ENCODE measurements around the gene TMEM238L.

TMEM238L gene

GRCh38 chr17:10777131-10777807 is 26.6 kb downstream of the TMEM238L start:
- no peak for DNase-seq (ENCODE audit: low read depth, low spot score)
- H3K27ac ChIP-seq = no peak overlapping the region

DNA sequence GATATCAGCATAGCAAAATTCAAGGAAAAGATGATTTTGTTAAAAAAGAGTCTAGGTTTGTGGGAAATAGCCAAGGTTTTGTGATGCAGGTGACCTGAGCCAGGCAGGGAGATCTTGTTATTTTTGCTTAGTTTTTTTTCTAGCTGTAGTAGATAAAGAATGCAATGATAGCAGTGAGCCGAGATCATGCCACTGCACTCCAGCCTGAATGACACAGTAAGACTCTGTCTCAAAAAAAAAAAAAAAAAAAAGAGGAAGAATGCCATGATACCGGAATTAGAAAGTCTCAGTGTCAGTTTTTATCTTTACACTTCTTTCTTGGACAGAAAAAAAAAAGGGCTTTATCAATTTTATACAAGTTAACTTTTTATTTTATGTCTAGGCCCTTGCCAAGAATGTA is 27.5 kb downstream of the TMEM238L start:
- H3K27ac ChIP-seq = no peak overlapping the region
- DNase-seq (ENCODE audit: low read depth, low spot score) = no peak

DNA sequence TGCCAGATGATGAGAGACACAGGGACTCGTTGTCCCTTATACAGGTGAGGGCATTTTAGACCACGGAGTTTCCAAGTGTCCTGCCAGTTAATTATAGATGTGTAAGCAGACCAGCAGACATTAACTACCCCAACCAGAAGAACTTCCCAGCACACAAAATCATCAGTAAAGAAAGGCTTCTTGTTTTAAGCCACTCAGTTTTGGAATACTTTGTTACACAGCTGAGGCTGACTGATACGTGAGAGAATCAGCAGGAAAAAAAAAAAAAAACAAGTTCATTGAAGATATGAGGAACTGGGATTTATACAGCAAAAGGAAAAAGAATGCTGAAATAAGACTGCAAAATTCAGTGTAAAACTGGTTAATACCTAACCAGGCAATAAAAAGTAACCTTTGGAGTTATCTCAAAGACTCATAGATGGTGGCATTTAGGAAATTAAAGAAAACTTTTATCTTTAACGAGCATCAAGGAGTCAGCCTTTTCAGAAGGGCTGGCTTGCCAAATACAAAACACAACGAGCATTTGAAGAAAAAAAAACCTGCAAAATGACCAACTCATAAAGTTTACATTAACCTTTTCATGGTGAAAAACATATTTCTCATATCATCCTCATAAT is 28.1 kb downstream of the TMEM238L start:
- no peak for DNase-seq (ENCODE audit: low read depth, low spot score)
- H3K27ac ChIP-seq = no peak overlapping the region

GRCh38 chr17:10775058-10775457 is 28.8 kb downstream of the TMEM238L start:
- no peak for DNase-seq (ENCODE audit: low read depth, low spot score)
- no peak overlapping the region for H3K27ac ChIP-seq

- H3K27ac ChIP-seq = no peak overlapping the region
- DNase-seq (ENCODE audit: low read depth, low spot score) = no peak
Measured at GRCh38 chr17:10773391-10773790, 30.5 kb downstream of the TMEM238L start.

DNA sequence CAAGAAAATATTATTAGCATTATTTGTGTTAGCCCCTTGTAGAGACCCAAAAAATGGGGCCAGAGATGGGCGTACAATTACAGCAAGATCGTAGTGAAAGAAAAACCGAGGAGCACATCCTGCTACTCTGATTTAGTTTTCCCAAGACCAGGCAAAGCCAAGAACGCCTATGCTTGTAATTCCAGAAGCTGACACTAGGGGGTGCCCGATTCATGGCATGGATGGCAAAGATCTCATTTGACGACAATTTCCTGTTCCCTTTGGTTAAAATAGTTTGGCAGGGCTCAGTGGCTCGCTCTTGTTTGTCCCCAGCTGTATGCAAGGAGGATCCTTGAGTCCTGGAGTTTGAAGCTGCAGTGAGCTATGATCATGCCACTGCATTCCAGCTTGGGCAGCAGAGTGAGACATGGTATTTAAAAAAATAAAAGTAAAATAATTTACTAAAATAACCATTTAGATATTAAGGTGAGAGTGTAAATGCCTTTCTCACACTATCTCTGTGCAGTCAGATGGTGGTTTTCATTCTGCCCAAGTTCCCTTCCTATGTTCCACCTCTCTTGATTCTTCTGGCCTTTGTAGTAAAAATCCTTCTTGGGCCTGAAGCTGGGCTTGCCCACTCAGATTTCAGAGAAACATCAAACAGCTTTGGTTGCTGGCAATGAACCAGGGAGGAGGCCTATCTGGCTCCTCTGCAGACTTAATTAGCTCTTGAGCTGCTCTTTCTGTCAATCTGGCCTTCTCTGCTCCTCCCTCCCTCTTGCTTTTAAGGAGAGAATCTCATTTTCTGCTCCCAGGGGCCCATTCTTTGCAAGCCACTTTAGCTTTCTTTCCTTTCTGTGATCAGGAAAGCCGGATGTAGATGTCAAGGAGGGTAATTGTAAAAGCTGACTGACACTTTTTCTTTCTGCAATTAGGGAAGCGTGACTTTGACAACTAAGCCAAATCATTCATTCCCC is 31.2 kb downstream of the TMEM238L start:
- no peak overlapping the region for H3K27ac ChIP-seq
- DNase-seq (ENCODE audit: low read depth, low spot score) = no peak

GRCh38 chr17:10771148-10771547 is 32.8 kb downstream of the TMEM238L start:
- DNase-seq (ENCODE audit: low read depth, low spot score) = no peak
- no peak overlapping the region for H3K27ac ChIP-seq

GRCh38 chr17:10769840-10770239 is 34.1 kb downstream of the TMEM238L start:
- no peak for DNase-seq (ENCODE audit: low read depth, low spot score)
- no peak overlapping the region for H3K27ac ChIP-seq

DNA sequence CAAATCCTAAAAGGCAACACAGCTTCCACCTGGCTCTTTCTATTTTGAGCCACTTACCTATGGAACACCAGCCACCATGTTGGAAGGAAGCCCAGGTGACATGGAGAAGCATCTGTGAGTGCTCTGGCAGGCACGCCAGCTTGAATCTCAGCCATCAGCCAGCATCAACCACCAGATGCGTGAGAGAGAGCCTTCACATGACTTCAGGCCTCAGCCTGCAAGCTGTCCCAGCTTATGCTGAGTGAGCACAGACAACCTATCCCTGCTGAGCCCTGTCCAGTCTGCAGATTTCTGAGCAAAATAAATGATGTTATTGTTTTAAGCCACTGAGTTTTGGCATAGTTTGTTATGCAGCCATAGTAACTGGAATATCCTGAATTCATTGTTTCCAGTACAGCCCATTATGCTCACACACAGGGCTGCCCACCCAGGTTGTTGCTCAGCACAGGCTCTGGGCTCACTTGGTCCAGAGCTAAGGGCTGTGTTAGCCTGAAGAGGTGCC is 35.1 kb downstream of the TMEM238L start:
- DNase-seq (ENCODE audit: low read depth, low spot score) = no peak
- H3K27ac ChIP-seq = no peak overlapping the region

- no peak for DNase-seq (ENCODE audit: low read depth, low spot score)
- H3K27ac ChIP-seq = no peak overlapping the region
Measured at GRCh38 chr17:10767232-10767631, 36.7 kb downstream of the TMEM238L start.

DNA sequence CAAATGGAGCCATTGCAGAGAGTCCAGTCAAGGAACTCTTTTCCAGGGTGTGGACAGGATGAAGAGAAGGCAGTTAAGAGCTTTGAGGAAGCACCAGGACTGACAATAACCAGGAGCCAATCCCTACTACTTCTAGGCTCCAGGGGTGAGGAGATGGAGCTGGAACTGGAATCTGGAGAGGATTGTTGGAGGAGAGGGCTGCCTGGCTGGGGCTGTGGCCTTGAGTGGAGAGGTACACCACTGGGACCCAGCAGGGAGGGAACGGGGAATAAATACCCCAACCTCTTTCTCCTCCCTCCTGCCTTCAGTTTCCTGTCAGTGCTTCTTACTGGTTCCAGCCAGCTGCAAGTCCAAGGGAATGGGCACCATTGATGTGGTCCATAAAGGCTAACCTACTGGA is 41.9 kb downstream of the TMEM238L start:
- no peak overlapping the region for H3K27ac ChIP-seq
- no peak for DNase-seq (ENCODE audit: low read depth, low spot score)

DNA sequence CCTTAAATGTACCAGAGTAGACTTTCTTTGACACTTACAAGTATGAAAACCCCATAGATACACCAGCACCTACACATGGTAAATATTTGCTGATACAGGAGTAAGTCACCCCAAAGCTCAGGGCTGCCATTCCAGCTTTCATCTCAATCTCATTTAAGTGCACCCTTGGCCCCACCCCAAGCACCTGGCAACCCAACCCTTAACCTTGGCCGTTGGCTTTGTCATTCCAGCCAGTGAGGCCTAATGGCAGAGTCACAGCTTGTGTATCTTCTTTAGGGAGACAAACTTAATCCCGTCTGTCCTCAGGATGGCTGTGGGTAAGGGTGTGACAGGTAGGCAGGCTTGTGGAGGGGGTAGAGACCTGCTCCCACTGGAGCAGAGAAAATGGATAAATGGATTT is 42.6 kb downstream of the TMEM238L start:
- DNase-seq (ENCODE audit: low read depth, low spot score) = no peak
- no peak overlapping the region for H3K27ac ChIP-seq

DNA sequence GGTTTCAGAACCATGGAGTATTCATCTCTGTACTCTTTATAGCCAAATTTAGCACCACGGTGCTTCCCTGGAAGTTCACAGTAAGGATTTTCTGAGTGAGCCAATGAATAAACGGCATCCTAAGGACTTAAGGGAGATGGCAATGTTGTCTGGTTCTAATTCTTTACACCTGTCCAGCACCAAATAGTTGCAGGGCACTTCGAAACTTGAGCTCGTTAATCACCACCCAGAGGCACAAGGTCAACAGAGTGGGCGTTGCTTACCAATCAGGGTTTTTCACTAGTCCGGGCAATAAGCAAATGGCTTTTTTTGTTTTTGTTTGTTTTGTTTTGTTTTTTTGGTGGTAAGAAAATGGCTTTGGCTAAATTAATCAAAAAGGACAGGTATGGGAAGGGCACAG is 45.8 kb downstream of the TMEM238L start:
- DNase-seq (ENCODE audit: low read depth, low spot score) = no peak
- H3K27ac ChIP-seq = no peak overlapping the region

DNA sequence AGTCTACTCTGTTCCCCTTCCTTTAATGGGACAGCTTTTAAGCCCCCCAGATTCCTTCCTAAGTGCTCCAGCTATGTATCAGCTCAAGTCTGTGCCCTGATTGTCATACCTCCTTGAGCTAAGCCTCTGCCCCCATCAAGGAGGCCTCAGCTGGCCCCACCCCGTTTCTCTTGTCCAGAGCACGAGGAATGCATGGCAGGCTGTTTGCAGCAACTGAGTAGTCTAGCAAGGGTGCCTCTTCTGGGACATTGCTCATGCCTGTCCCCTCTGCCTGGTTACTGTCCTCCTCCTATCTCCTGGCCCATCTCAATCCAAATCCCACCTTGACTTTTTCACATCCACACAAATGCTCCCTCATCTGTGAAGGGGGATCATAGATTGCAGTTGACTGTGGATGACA is 46.3 kb downstream of the TMEM238L start:
- no peak for DNase-seq (ENCODE audit: low read depth, low spot score)
- no peak overlapping the region for H3K27ac ChIP-seq

GRCh38 chr17:10757067-10757466 is 46.8 kb downstream of the TMEM238L start:
- DNase-seq (ENCODE audit: low read depth, low spot score) = no peak
- no peak overlapping the region for H3K27ac ChIP-seq

GRCh38 chr17:10756619-10757018 is 47.3 kb downstream of the TMEM238L start:
- no peak overlapping the region for H3K27ac ChIP-seq
- DNase-seq (ENCODE audit: low read depth, low spot score) = no peak

DNA sequence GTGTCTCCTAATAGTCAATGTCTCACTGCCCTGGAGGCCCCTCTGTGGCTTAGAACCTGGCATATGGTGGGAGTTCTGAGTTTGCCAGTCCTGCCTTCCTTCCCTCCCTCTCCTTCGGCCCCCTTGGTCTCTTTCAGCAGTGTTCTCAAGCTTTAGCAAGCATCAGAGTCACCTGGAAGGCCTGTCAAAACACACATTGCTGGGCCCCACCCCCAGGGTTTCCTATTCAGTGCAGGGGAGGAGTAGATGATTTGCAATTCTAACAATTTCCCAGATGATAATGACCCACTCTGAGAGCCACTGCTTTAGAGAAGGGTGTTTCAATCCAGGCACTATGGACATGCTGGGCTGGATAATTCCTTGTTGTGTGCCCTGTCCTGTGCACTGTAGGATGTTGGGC is 47.7 kb downstream of the TMEM238L start:
- DNase-seq (ENCODE audit: low read depth, low spot score) = no peak
- H3K27ac ChIP-seq = no peak overlapping the region

DNA sequence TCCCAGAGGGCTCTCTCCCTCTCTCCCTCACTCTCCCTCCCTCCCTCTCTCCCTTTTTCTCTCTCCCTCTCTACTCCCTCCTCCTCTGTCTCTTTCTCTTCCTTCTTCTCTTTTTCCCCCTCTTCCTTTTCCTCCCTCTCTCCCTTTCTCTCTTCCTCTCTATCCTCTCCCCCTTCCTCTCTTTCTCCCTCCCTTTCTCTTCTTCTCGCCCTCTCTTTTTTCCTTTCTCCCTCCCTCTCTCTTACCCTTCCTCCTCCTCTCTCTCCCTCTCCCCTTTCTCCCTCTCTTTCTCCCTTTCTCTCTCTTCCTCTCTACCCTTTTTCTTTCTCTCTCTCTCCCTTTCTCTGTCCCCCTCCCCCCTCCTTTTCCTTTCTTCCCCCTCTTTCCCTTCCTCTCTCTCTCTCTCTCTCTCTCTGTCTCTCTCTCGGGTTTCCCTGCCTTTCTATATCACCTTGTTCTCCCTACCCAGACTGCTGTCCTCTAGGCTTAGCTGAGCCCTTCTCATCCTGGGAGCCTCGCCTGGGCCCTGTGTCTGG is 48.2 kb downstream of the TMEM238L start:
- no peak for DNase-seq (ENCODE audit: low read depth, low spot score)
- H3K27ac ChIP-seq = no peak overlapping the region

DNA sequence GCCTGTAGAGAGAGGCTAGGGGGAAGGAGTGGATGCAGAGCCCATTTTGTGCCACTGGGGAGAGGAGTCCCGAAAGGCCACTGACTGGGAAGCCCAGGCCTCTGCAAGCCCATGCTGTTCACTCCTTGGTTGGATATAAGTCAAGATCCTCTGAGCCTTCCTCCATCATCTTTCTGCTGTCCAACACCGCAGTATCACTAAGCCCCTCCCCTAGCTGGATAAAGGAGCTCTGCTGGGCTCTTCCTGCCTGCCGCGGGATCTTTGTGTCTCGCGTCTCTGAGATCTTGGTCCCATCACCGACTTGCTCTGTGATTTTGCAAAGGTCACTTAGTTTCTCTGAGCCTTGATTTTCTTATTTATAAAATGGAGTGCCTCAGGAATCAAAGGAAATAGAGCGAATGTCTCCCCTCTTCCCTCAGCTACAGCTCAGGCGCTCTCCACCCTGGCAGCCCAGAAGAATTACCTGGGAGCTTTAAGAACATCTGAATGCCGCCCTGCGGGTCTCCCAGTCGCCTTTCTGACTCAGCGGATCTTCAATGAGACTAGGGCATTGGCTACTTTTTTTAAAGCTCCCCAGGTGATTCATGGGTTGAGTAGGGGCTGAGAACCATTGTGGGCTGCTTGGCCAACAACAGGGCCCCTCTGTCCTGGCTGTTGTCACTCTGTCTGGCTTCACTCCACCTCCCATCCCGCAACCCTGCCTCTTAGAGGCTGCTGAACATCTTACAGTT is 48.9 kb downstream of the TMEM238L start:
- DNase-seq (ENCODE audit: low read depth, low spot score) = no peak
- H3K27ac ChIP-seq = no peak overlapping the region

GRCh38 chr17:10754109-10754508 is 49.8 kb downstream of the TMEM238L start:
- DNase-seq (ENCODE audit: low read depth, low spot score) = no peak
- no peak overlapping the region for H3K27ac ChIP-seq
